BJ (cell line): ENCODE measurements around the gene LZTS3. TPM values are rescaled to one million over a fixed set of nuclear protein-coding genes. Genes with fewer than 3 reads are reported as not detected.
"Not testable (repeated sequence)": the region's sequence is repeated elsewhere in the genome, so short reads cannot be mapped to it uniquely, and the experiment has no call there.

Source experiments
- CTCF ChIA-PET: fragments of 350-600 bp; formaldehyde crosslinking; extraction: SDS; loops from one replicate; lab custom pipeline; 2021; ENCODE audit warnings: antibody characterized with exemption, inconsistent platforms; lab: Yijun Ruan, JAX
- POLR2A ChIA-PET: fragments of 300-600 bp; sonication (Branson Sonifier 250); formaldehyde crosslinking; extraction: SDS; loops from one replicate; lab custom pipeline; 2021; ENCODE audit warnings: antibody characterized with exemption; lab: Charles Lee
- DNase-seq: peaks from one replicate; pipeline ENCODE4 v3.0.0-alpha.2; 2011; ENCODE audit warnings: low read depth
- H3K27me3 ChIP-seq: 2 replicates; pipeline ENCODE4 v1.6.0; 2011; ENCODE audit warnings: low read length; ENCODE audit not compliant: control insufficient read depth, insufficient read depth
- H3K36me3 ChIP-seq: 2 replicates; pipeline ENCODE4 v1.5.1; 2011; ENCODE audit warnings: low read length; ENCODE audit not compliant: control insufficient read depth, insufficient read depth
- H3K4me3 ChIP-seq: 2 replicates; pipeline ENCODE4 v1.5.1; 2011; ENCODE audit warnings: low read depth, mild to moderate bottlenecking, control low read depth, low read length
- CTCF ChIP-seq: IDR thresholded peaks from 2 replicates; pipeline ENCODE4 v1.5.1; 2011; ENCODE audit warnings: low read depth, mild to moderate bottlenecking, control low read depth, inconsistent platforms, low read length, moderate library complexity; ENCODE audit not compliant: insufficient read depth
- polyA plus RNA-seq: library from polyadenylated mRNA; depleted of rRNA; stranded (reverse); fragments of >200 nt; gene quantifications from 2 replicates; pipeline ENCODE4 v1.2.3, GENCODE V29; 2011

The LZTS3 gene
- polyA plus RNA-seq, 1 experiment: 8.8 TPM

- no peak for TF ChIP-seq CTCF
- no peaks in the 10 kb centered on the region for H3K27me3 ChIP-seq
- no peak overlapping the region for H3K4me3 ChIP-seq
- no peak for DNase-seq
- ChIA-PET CTCF (interaction anchor here (1.1 to 1.2 kb wide), 2 partner anchors 9 to 26 kb away, joined by 3 read pairs; partner anchors contain the start of gene ITPA), POLR2A (interaction anchor here (0.6 kb wide), 1 partner anchor 8 kb away, joined by 3 read pairs; no protein-coding TSS in a partner anchor)
- peaks cover 1% of the 10 kb centered on the region; the same call in 1 of the 2 replicates for H3K36me3 ChIP-seq
Measured at GRCh38 chr20:3183896-3184612, 10.7 kb upstream of the LZTS3 start.

- H3K36me3 ChIP-seq, CTCF ChIA-PET, DNase-seq, H3K27me3 ChIP-seq, H3K4me3 ChIP-seq, POLR2A ChIA-PET: not testable (repeated sequence)
Measured at GRCh38 chr20:3182429-3182828, 9.1 kb upstream of the LZTS3 start.

- ChIA-PET CTCF (no interaction called here), POLR2A (no interaction called here)
- H3K27me3 ChIP-seq: no peaks in the 10 kb centered on the region
- no peak for DNase-seq
- no peak for TF ChIP-seq CTCF
- no peak overlapping the region for H3K4me3 ChIP-seq
- peaks cover 1% of the 10 kb centered on the region; the same call in 1 of the 2 replicates for H3K36me3 ChIP-seq
Measured at GRCh38 chr20:3181270-3181669, 7.9 kb upstream of the LZTS3 start.

GRCh38 chr20:3180319-3180718 lies 7.0 kb upstream of the LZTS3 start:
- H3K36me3 ChIP-seq: peaks cover 1% of the 10 kb centered on the region; the same call in 1 of the 2 replicates
- no peak overlapping the region for H3K4me3 ChIP-seq
- CTCF ChIA-PET: no interaction called here
- no peak for TF ChIP-seq CTCF
- H3K27me3 ChIP-seq: no peaks in the 10 kb centered on the region
- POLR2A ChIA-PET: no interaction called here
- no peak for DNase-seq

GRCh38 chr20:3177746-3178485 lies 4.6 kb upstream of the LZTS3 start:
- peaks cover 1% of the 10 kb centered on the region; the same call in 1 of the 2 replicates for H3K36me3 ChIP-seq
- TF ChIP-seq CTCF: no peak
- no peak for DNase-seq
- H3K27me3 ChIP-seq: no peaks in the 10 kb centered on the region
- ChIA-PET POLR2A (no interaction called here), CTCF (no interaction called here)
- H3K4me3 ChIP-seq: no peak overlapping the region
